GM19240 (cell line): ENCODE measurements around the gene SLC44A3.
"Not testable (repeated sequence)": the region's sequence is repeated elsewhere in the genome, so short reads cannot be mapped to it uniquely, and the experiment has no call there.

Experiments used
- DNase-seq: peaks from one replicate; pipeline ENCODE4 v3.0.0; 2011; ENCODE audit warnings: low spot score; ENCODE audit not compliant: insufficient read length

SLC44A3 gene

GRCh38 chr1:94929351-94930217 lies 109.4 kb downstream of the SLC44A3 start:
- DNase-seq = no peak

GRCh38 chr1:94931254-94931841 lies 111.2 kb downstream of the SLC44A3 start:
- DNase-seq = no peak

GRCh38 chr1:94934551-94934950 lies 114.4 kb downstream of the SLC44A3 start:
- DNase-seq = no peak

GRCh38 chr1:94935034-94935433 lies 114.9 kb downstream of the SLC44A3 start:
- no peak for DNase-seq

- DNase-seq = no peak
These were observed 115.3 kb downstream of the SLC44A3 start for GRCh38 chr1:94935476-94935875.

- DNase-seq = no peak
These were observed 116.9 kb downstream of the SLC44A3 start for GRCh38 chr1:94936861-94937620.

GRCh38 chr1:94937820-94938219 lies 117.7 kb downstream of the SLC44A3 start:
- no peak for DNase-seq

GRCh38 chr1:94940738-94941137 lies 120.6 kb downstream of the SLC44A3 start:
- no peak for DNase-seq

- DNase-seq = not testable (repeated sequence)
These were observed 121.3 kb downstream of the SLC44A3 start for GRCh38 chr1:94941480-94941879.

GRCh38 chr1:94942171-94943128 lies 122.3 kb downstream of the SLC44A3 start:
- no peak for DNase-seq
